Measurements from ENCODE around the gene GALR2. TPM values are rescaled to one million over a fixed set of nuclear protein-coding genes. Genes with fewer than 3 reads are reported as not detected.

GALR2 gene
- total RNA-seq, 2 donors from 2014 or later: not detected

DNA sequence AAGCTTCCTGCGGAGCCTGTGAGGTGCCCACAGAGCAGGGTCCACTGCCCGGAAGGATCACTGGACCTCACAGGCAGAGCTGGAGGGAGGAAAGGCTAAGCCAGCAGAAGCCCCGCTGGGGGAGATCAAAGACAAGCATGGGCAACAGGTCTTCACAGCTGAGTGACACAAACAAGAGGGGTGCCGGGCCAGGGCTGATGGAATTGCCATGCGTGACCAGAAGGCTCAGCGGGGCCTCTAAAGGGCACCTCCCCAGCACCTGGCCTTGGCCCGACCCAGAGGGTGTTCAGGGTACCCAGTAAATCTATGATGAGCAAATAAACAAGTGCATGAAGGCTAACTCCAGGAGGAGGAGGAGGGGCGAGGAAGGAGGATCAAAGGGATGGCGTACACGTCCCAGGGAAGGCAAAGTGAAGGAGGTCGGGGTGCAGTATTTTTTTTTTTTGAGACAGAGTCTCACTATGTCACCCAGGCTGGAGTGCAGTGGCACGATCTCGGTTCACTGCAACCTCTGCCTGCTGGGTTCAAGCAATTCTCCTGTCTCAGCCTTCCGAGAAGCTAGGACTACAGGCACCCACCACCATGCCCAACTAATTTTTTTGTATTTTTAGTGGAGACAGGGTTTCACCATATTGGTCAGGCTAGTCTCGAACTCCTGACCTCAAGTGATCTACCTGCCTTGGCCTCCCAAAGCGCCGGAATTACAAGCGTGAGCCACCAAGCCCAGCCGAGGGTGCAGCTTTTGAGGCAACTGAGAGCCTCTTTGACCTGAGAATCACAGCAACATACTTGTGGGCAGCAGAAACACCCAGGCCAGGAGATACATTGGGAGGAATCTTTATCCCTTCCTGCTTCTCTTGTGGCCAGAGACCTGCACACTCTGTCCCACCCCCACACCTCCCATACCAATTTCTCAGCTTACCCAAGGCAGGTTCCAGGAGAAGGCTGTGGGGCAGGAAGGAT is 45.1 kb downstream of the GALR2 start:
- ATAC-seq: no peak
- DNase-seq: no peak
- intact Hi-C loops (cut with DNase I, micrococcal nuclease): loop anchor here (10.0 kb wide), 2 partner anchors 155 to 275 kb away; no protein-coding TSS in a partner anchor

DNA sequence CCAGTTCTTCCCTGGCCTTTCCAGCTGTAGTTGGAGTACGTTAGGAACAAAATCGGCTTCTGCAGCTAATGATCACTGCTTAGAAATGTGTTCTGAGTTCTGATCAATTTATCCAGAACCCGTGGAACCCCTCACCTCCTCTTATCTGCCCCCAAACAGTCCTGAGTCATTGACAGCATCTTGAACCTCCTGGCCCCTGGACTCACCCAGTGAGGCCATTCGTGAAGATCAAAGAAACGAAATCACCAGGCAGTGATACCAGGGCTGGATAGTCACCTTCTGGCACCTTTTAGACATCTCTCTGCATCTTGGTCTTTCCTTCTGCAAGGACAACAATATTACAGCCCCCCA is 46.1 kb downstream of the GALR2 start:
- intact Hi-C loops (cut with DNase I, micrococcal nuclease): loop anchor here in 1 of 2 donors (10.0 kb wide), 1 partner anchor 154 kb away; no protein-coding TSS in a partner anchor
- DNase-seq (no peak), ATAC-seq (no peak)

DNA sequence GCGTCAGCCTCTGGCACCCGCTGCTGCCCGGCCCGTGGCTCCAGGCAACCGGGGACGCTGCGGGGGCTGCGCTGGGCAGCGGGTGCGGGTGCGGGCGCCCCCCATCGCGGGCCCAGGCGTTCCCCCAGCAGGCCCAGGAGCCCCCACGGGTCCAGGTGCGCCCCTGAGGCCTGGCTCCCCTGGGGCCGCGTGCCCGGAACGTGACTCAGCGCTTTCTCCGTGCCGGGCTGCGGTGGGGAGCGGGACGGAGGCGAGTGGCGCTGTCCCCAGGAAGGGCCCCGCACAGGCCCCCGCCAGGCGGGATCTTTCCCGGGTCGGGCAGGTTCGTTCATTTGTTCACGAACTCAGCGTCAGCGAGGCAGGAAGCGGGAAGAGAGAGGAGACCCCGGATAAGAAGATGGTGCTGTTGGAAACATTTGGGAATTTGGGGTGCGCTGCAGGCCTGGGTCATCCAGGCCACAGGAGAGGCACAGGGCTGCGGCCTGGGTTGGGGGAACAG is 47.4 kb downstream of the GALR2 start:
- ATAC-seq (no peak), DNase-seq (no peak)
- intact Hi-C loops (cut with DNase I, micrococcal nuclease): loop anchor here in 1 of 2 donors (10.0 kb wide), 1 partner anchor 153 kb away; no protein-coding TSS in a partner anchor

GRCh38 chr17:76122431-76123190 is 48.0 kb downstream of the GALR2 start:
- DNase-seq (no peak), ATAC-seq (no peak)

DNA sequence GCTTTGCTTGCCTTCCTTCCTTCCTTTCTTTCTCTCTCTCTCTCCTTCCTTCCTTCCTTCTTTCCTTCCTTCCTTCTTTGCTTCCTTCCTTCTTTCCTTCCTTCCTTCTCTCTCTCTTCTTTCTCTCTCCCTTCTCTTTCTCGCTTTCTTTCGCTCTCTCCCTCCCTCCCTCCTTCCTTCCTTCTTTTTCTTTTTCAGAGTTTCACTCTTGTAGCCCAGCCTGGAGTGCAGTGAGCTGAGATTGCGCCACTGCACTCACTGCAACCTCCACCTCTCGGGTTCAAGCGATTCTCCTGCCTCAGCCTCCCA is 48.6 kb downstream of the GALR2 start:
- DNase-seq (no peak), ATAC-seq (no peak)
- intact Hi-C loops (cut with DNase I, micrococcal nuclease): loop anchor here in 1 of 2 donors (10.0 kb wide), 1 partner anchor 152 kb away; no protein-coding TSS in a partner anchor

More at GRCh38 chr17:76122431-76123190, 48.0 kb downstream of the GALR2 start:
- intact Hi-C loops (cut with DNase I, micrococcal nuclease): loop anchor here in 1 of 2 donors (10.0 kb wide), 1 partner anchor 152 kb away; no protein-coding TSS in a partner anchor

GRCh38 chr17:76123749-76124581 is 49.4 kb downstream of the GALR2 start:
- DNase-seq: no peak
- intact Hi-C loops (cut with DNase I, micrococcal nuclease): loop anchor here in 1 of 2 donors (10.0 kb wide), 1 partner anchor 151 kb away; no protein-coding TSS in a partner anchor
- no peak for ATAC-seq

- DNase-seq: no peak
- intact Hi-C loops (cut with DNase I, micrococcal nuclease): loop anchor here (5.0 to 10.0 kb wide), 2 partner anchors 53 to 150 kb away; no protein-coding TSS in a partner anchor
Observed at GRCh38 chr17:76124582-76125390, 50.2 kb downstream of the GALR2 start.

GRCh38 chr17:76125391-76125675 is 50.8 kb downstream of the GALR2 start:
- DNase-seq: no peak
- no peak for ATAC-seq
- intact Hi-C loops (cut with DNase I, micrococcal nuclease): loop anchor here (5.0 to 10.0 kb wide), 2 partner anchors 52 to 149 kb away; no protein-coding TSS in a partner anchor

More at GRCh38 chr17:76124582-76125390, 50.2 kb downstream of the GALR2 start:
- no peak for ATAC-seq

DNA sequence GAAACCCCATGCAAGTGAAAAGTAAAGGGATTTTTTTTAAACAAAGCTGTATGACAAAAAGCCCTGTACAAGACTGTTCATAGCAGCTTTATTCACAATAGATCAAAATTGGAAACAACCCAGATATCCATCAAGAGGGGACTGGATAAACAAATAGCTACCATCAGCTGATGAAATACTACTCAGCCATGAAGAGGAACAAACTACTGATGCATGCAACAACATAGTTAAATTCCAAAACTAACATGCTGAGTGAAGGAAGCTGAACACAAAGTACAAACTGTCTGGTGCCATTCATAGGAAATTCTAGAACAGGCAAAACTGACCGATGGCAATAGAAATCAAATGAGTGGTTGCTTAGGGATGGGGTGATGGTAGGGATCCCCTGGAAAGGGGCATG is 51.3 kb downstream of the GALR2 start:
- DNase-seq (no peak), ATAC-seq (no peak)
- intact Hi-C loops (cut with DNase I, micrococcal nuclease): loop anchor here (2.0 to 10.0 kb wide), 3 partner anchors 51 to 155 kb away; no protein-coding TSS in a partner anchor

Small RNAs within 50 kb of the gene (microRNA-seq; reads per million reads assigned to microRNA genes)
- 0 to 0.53 reads per million in 2 donors for gene MIR6868

Other genes starting within 250 kb of the GALR2 start
- gene UNC13D, start 230.4 kb upstream of the GALR2 start, total RNA-seq: 10 to 100 TPM; 20.5 to 31.0 TPM
- 100 to 1,000 TPM in 1 of 2 donors, 10 to 100 TPM in 1; 96.5 to 105 TPM for gene WBP2, start 219.4 kb upstream of the GALR2 start, total RNA-seq
- gene TRIM47, start 196.2 kb upstream of the GALR2 start, total RNA-seq: 10 to 100 TPM; 44.8 to 61.8 TPM
- 10 to 100 TPM; 15.0 to 18.7 TPM for gene TRIM65, start 177.8 kb upstream of the GALR2 start, total RNA-seq
- gene MRPL38, start 169.9 kb upstream of the GALR2 start, total RNA-seq: 100 to 1,000 TPM in 1 of 2 donors, 10 to 100 TPM in 1; 84.2 to 111 TPM
- 1 to 10 TPM; 5.2 to 5.5 TPM for gene FBF1, start 133.7 kb upstream of the GALR2 start, total RNA-seq
- 100 to 1,000 TPM; 170 to 225 TPM for gene ACOX1, start 95.6 kb upstream of the GALR2 start, total RNA-seq
- 10 to 100 TPM; 21.2 to 27.9 TPM for gene TEN1, start 95.5 kb upstream of the GALR2 start, total RNA-seq
- 10 to 100 TPM; 10.1 to 12.4 TPM for gene CDK3, start 73.9 kb upstream of the GALR2 start, total RNA-seq
- gene EVPL, start 47.5 kb upstream of the GALR2 start, total RNA-seq: 10 to 100 TPM; 18.9 to 28.5 TPM
- gene SRP68, start 2.3 kb upstream of the GALR2 start, total RNA-seq: 10 to 100 TPM; 49.9 to 56.5 TPM
- gene ZACN, start 4.4 kb downstream of the GALR2 start, total RNA-seq: under 1 TPM in 1 of 2 donors, not detected in 1; 0.22 TPM
- gene EXOC7, start 29.0 kb downstream of the GALR2 start, total RNA-seq: 100 to 1,000 TPM; 100 to 102 TPM
- gene FOXJ1, start 66.5 kb downstream of the GALR2 start, total RNA-seq: 1 to 10 TPM; 1.6 to 2.8 TPM
- 10 to 100 TPM; 23.6 to 89.3 TPM for gene RNF157, start 165.7 kb downstream of the GALR2 start, total RNA-seq
- gene UBALD2, start 190.6 kb downstream of the GALR2 start, total RNA-seq: 100 to 1,000 TPM in 1 of 2 donors, 10 to 100 TPM in 1; 75.6 to 113 TPM
- 1 to 10 TPM; 1.9 to 2.3 TPM for gene QRICH2, start 233.5 kb downstream of the GALR2 start, total RNA-seq